ENCODE measurements around the gene SEC14L1. TPM values are rescaled to one million over a fixed set of nuclear protein-coding genes. Genes with fewer than 3 reads are reported as not detected.

SEC14L1 gene
- total and polyA plus RNA-seq, 2 of the 8 experiments (the other 6 are each of a cell fraction or from before 2014, with no cell fraction given) = 27.2 to 74.4 TPM

DNA sequence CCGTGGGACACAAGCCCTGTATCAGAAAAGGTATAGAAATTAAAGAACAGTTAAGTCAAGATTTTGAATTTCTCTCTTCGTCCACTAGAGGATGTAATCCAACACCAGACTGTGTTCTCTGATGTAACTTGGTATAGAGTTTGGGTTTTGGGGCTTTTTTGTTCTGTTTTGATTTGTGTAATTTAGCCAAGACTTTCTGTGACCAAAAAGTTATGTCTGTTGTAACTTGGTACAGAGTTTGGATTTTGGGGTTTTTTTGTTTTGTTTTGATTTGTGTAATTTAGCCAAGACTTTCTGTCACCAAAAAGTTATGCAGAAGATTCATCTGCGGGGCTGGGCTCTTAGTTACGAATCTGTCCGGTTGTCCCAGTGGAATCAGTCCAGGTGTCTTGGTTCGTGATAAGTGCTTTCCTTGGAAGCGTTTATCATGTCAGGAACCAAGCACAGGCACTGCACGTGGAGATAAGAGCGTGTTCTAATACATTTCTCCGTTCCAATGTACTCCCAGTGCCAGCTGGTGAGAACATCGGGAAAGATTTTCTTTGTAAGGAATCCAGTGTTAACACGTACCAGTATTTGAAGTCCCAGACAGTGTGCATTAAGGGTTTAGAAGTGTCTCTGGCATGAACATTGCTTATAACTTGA is 44.1 kb upstream of the SEC14L1 start:
- Histone ChIP-seq H4K20me1 (replicated peaks in 1 of 2; ENCODE audit: control insufficient read depth in 1 of 2, insufficient read depth in 2 of 2, low read length in 2 of 2) (peaks cover 3 to 5% of the 10 kb centered on the region in 2 experiments), H3K79me2 (ENCODE audit: control insufficient read depth in 1 of 2, insufficient read depth in 2 of 2, low read length in 2 of 2) (peaks cover 0 to 11% of the 10 kb centered on the region in 2 experiments; a peak in 1 of 4 replicates), H3K23ac (ENCODE audit: insufficient read length) (no peak overlapping the region), H3K79me1 (ENCODE audit: low read depth, low read length) (no peaks in the 10 kb centered on the region; the same call in none of the 2 replicates), H2BK20ac (ENCODE audit: low read length) (no peak overlapping the region), H3K9ac (replicated peaks in 1 of 4; ENCODE audit: extremely low read depth in 1 of 4, low read depth in 3 of 4, low read length in 3 of 4) (no peak overlapping the region), H3K18ac (ENCODE audit: extremely low read depth, low read length) (no peak overlapping the region), H3K9me3 (ENCODE audit: insufficient read depth in 2 of 2, low read depth in 1 of 2, low read length in 1 of 2) (no peaks in the 10 kb centered on the region), H3K14ac (ENCODE audit: insufficient read length) (no peak overlapping the region), H3K4me2 (ENCODE audit: insufficient read depth in 1 of 2, low read depth in 2 of 2, low read length in 2 of 2) (no peak overlapping the region), H4K91ac (replicated peaks; ENCODE audit: insufficient read length, low read length) (no peak overlapping the region), H3K23me2 (ENCODE audit: low read depth, low read length) (no peaks in the 10 kb centered on the region), H4K8ac (ENCODE audit: extremely low read depth, insufficient read depth, low read length) (no peak overlapping the region), H3K27ac (ENCODE audit: low read depth, low read length) (no peak overlapping the region), H3K4me3 (ENCODE audit: extremely low read depth in 1 of 4, insufficient read depth in 2 of 4, low read depth in 3 of 4, low read length in 4 of 4) (no peak overlapping the region), H3K36me3 (ENCODE audit: control insufficient read depth in 2 of 4, insufficient read depth in 4 of 4, low read length in 3 of 4) (peaks cover 17 to 41% (median 25%) of the 10 kb centered on the region in 4 experiments), H3K27me3 (replicated peaks in 1 of 4; ENCODE audit: control insufficient read depth in 3 of 4, extremely low read depth in 1 of 4, insufficient read depth in 3 of 4, low read length in 3 of 4) (no peaks in the 10 kb centered on the region), H2AFZ (ENCODE audit: low read length) (no peak overlapping the region), H2BK15ac (ENCODE audit: low read length) (no peak overlapping the region), H2AK5ac (ENCODE audit: low read depth, low read length) (no peak overlapping the region), H2BK12ac (ENCODE audit: low read depth, low read length) (no peak overlapping the region), H3K4ac (replicated peaks; ENCODE audit: insufficient read length, low read depth, low read length) (no peak overlapping the region), H3K4me1 (replicated peaks in 1 of 4; ENCODE audit: control insufficient read depth in 3 of 4, insufficient read depth in 4 of 4, low read length in 3 of 4) (no peaks in the 10 kb centered on the region; a peak in 2 of 7 replicates), H2BK5ac (ENCODE audit: low read depth, low read length) (0 out of 2 replicates have a peak overlapping the region, but pooled peaks have one; percentile 50), H2BK120ac (replicated peaks; ENCODE audit: low read depth, low read length) (no peak overlapping the region), H3K56ac (replicated peaks; ENCODE audit: insufficient read length, low read depth, low read length) (no peak overlapping the region), H4K5ac (ENCODE audit: insufficient read length, low read depth, low read length) (no peak overlapping the region)
- no peak for DNase-seq (ENCODE audit: low read depth in 1 of 2, low spot score in 2 of 2)
- ChIA-PET CTCF (ENCODE audit: partially characterized antibody) (interaction anchor here (0.7 to 2.2 kb wide), 8 partner anchors 11 to 147 kb away, joined by 3 to 10 read pairs (median 3); no protein-coding TSS in a partner anchor), POLR2A (ENCODE audit: partially characterized antibody) (no interaction called here)
- 84% methylated on average over 12 of the region's 12 CpGs; no CpG with 5 or more reads in 1 of the 2 experiments for WGBS, 2 experiments (ENCODE audit: extremely low coverage in 1 of 2, insufficient coverage in 1 of 2, insufficient read length in 1 of 2, insufficient replicate concordance in 2 of 2, low coverage in 1 of 2, low lambda C conversion rate in 2 of 2, missing lambda C conversion rate in 1 of 2)
- TF ChIP-seq, protein P1, sequence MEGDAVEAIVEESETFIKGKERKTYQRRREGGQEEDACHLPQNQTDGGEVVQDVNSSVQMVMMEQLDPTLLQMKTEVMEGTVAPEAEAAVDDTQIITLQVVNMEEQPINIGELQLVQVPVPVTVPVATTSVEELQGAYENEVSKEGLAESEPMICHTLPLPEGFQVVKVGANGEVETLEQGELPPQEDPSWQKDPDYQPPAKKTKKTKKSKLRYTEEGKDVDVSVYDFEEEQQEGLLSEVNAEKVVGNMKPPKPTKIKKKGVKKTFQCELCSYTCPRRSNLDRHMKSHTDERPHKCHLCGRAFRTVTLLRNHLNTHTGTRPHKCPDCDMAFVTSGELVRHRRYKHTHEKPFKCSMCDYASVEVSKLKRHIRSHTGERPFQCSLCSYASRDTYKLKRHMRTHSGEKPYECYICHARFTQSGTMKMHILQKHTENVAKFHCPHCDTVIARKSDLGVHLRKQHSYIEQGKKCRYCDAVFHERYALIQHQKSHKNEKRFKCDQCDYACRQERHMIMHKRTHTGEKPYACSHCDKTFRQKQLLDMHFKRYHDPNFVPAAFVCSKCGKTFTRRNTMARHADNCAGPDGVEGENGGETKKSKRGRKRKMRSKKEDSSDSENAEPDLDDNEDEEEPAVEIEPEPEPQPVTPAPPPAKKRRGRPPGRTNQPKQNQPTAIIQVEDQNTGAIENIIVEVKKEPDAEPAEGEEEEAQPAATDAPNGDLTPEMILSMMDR (IDR thresholded peaks at IDR 0.05; ENCODE audit: control extremely low read depth in 1 of 3, insufficient read depth in 1 of 3, low read depth in 1 of 3, low read length in 3 of 3) = peak in 2 of 3 experiments; percentile 38 to 46; a peak in 2 of 4 replicates
- no peak for TF ChIP-seq CBX5 (IDR thresholded peaks at IDR 0.05; ENCODE audit: low read depth, low read length)
- peak; percentile 52 to 58 for TF ChIP-seq RAD21 (IDR thresholded peaks at IDR 0.05 in 1 of 2, conservative IDR thresholded peaks at IDR 0.05 in 1 of 2; ENCODE audit: low read depth in 2 of 2, low read length in 2 of 2)
- TF ChIP-seq CTBP2 (IDR thresholded peaks at IDR 0.05; ENCODE audit: borderline replicate concordance, insufficient read depth, insufficient read length, low read length) = no peak
- TF ChIP-seq GTF2F1 (IDR thresholded peaks at IDR 0.05; ENCODE audit: borderline replicate concordance, low read depth, low read length) = no peak
- no peak for FAIRE-seq
